Stimulated activated CD4-positive, alpha-beta T cell treated with anti-CD3 and anti-CD28 coated beads, TNF-alpha, amount 100 ng/mL, for 1 hour (primary cell): ENCODE measurements around the gene ACSL3.

ENCODE experiments used
- DNase-seq, 3 donors: peaks; one replicate each; pipeline ENCODE4 v3.0.0-alpha.2; 2020; ENCODE audit warnings: low read depth in 3 of 3, low spot score in 1 of 3

Gene ACSL3

GRCh38 chr2:222939208-222939856 is 78.5 kb downstream of the ACSL3 start:
- peak in 2 of 3 donors; percentile 13 to 18 for DNase-seq

DNA sequence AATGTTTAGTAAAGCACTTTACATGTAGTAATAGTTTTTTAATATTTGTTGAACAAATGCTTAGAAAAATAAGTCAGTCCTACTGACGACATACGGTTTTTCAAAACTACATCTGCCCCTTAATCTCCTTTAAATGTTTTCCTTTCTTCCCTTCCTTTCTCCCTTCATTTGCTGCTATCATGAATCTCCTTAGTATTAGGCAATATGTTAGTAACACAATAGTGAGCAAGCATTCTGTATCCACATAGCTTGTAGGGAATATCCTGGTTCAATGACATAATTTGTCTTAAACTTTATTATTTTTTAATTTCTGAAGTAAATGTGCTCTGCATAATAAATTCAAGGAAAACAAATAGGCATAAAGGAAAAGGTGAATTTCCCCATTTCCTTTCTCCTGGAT is 79.1 kb downstream of the ACSL3 start:
- no peak for DNase-seq

- no peak for DNase-seq
Measured at GRCh38 chr2:222941510-222942032, 80.7 kb downstream of the ACSL3 start.

DNA sequence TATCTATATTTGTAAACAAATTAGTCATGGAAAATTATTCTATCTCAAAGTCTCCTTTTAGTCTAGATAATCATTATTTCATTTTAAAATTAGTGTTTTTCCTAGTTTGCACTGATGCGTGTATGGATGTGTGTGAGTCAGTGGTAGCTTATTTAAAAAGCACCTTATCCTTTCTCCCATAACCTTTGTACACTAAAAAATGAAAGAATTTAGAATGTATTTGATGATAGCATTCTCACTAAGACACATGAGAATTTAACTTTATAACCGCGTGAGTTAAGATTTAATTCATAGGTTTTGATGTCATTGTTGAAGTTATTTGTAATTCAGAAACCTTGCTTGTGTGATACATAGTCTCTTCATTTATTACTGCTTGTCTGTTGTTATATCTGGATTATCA is 81.7 kb downstream of the ACSL3 start:
- no peak for DNase-seq

DNA sequence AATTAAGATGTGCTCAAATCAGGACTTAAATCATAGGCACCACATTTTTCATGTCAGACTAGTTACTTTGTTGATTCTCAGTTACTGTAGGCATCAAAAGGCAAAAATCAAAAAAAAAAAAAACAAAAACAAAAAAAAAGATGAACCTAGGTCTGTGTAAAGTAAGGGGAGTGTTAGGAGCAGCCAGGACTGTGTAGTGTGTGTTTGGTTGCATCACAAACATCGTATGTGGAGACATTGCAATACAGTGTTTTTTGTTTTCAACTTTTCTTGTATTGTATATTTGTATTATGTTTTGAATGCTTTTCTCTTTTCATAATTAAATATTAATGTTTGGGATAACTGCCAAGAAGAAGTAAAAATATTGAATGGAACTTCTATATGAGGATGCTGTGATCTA is 82.1 kb downstream of the ACSL3 start:
- DNase-seq = no peak

GRCh38 chr2:222943820-222944219 is 83.0 kb downstream of the ACSL3 start:
- DNase-seq = no peak

- DNase-seq = no peak
Measured at GRCh38 chr2:222944552-222944951, 83.7 kb downstream of the ACSL3 start.

GRCh38 chr2:222944971-222945740 is 84.3 kb downstream of the ACSL3 start:
- no peak for DNase-seq

- no peak for DNase-seq
Measured at GRCh38 chr2:222945887-222946286, 85.1 kb downstream of the ACSL3 start.

DNA sequence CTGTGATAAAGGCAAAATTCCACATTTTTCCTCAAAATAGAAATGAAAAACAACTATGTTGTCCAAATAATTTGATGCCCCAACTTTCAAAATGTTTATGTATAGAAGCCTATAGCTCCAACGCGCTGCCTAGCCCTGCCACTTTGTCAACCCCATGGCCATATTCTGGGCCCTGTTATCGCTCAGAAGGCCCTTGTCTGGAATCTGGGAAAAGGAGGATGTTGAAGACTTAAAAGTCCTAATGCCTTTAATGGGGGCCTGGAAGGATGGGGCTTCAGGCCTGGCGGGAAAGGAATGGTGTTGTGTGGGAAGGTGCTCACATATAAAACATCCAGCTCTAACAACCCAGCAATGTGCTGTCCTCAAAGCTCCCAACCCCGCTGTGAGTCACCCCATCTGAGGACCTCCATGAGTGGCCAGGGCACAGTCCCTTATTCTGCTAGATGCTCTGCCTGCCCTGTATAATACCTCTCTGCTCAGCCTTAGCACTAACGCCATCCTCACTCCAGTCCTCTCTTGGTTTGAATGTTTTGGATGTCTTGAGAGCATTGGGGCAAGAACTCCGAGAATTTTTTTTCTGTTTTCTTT is 86.0 kb downstream of the ACSL3 start:
- no peak for DNase-seq

DNA sequence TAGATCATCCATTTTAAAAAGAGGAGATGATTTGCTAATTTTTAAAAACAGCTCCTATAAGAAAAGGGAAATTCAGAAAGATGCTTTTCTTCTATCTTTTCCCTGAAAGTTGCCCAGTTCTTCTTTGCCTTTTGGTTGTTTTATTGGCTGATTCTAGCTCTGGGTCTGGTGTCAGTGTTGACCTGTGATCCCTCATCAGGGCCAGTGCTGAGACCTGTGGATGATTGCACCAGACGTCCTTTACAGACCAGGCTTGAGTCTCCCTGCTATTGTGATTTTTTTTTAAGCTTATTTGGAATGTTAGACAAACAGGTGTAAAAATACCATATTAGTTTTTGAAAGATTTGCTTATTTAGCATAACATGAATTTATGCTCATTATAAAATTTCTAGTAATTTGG is 88.2 kb downstream of the ACSL3 start:
- DNase-seq = no peak

DNA sequence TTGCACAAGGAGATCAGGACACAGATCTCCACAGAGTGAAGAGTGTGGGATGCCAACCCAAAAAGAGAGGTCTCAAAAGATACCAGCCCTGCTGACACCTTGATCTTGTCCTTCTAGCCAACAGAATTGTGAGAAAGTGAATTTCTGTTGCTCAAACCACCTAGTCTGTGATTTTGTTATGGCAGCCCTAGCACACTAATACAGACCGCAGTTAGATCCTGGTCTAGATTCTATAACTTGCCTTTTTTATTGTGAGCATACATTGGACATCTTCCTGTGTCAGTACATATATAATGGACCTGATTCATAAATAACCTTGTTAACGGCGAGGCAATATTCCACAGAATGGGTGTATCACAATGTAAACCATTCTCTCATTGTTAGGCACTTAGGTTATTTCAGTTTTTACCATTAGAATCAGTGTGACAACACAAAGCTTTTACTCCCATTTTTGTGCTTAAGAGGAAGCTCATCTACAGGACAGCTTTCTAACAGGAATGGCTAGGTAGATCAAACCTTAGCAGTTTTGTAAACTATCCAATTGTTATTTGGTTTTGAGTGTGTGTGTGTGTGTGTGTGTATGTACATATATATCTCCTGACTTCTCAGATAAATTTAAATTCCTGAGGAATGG is 89.0 kb downstream of the ACSL3 start:
- DNase-seq = no peak

DNA sequence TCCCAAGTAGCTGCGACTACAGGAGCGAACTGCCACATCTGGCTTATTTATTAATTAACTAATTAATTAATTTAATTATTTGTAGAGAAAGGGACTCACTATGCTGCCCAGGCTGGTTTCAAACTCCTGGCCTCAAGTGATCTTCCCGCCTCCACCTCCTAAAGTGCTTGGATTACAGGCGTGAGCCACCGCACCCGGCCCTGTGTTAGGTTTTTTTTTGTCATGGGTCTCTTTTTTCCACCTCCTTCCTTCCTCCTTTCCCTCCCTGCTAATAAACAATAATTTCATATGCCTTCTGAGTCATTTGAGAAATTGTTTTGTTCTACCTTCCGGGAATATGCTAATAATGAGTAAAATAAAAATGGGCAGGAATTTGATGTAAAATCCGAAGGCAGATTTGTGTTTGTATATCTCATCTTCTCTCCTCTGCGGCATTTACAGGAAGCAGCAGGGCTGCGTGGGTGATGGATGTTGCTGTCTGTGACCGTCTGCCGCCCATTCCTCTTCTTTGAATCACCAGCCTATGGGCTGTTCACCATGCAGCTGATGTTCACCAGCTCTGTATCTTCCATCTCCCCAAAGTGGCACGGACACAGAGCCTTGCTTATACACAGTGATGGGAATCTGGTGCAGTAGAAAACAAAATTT is 89.9 kb downstream of the ACSL3 start:
- DNase-seq = no peak

- DNase-seq = no peak
Measured at GRCh38 chr2:222952204-222952603, 91.4 kb downstream of the ACSL3 start.

GRCh38 chr2:222955008-222955407 is 94.2 kb downstream of the ACSL3 start:
- no peak for DNase-seq

GRCh38 chr2:222959358-222959757 is 98.5 kb downstream of the ACSL3 start:
- DNase-seq = no peak

- no peak for DNase-seq
Measured at GRCh38 chr2:222960126-222960525, 99.3 kb downstream of the ACSL3 start.

DNA sequence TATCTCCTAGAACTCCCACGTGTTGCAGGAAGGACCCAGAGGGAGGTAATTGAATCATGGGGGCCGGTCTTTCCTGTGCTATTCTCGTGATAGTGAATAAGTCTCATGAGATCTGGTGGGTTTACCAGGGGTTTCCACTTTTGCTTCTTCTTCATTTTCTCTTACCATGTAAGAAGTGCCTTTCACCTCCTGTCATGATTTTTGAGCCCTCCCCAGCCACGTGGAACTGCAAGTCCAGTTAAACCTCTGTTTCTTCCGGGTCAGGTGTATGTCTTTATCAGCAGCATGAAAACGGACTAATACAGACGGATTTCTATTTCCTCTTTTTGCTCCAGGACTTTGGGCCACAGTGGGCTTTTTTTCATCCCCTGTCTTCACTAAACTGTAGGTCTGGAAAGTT is 102.8 kb downstream of the ACSL3 start:
- no peak for DNase-seq

- no peak for DNase-seq
Measured at GRCh38 chr2:222964376-222965031, 103.7 kb downstream of the ACSL3 start.

DNA sequence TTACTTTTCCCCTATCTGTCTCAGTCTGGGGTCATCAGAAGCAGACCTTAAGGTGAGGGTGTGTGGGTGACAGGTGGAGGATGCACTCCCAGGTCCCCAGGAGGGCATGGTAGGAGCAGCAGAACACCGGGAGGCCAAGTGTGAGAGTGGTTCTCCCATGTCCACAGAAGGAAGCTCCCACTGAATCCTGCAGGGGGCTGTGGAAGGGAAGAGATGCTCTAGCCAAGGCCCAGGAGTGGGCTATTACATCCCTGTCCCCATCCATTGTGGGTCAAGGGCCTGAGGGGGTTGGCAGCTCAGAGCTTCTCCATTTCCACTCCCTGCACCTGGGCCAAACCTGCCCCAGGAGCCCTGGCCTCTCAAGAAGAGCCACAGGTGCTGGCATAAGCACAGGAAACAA is 104.7 kb downstream of the ACSL3 start:
- no peak for DNase-seq
